Activated CD4-positive, CD25-positive, alpha-beta regulatory T cell (primary cell): ENCODE measurements around the gene DIO1.
"Not testable (repeated sequence)": the region's sequence is repeated elsewhere in the genome, so short reads cannot be mapped to it uniquely, and the experiment has no call there.

Source experiments
- DNase-seq, 4 experiments: peaks; one replicate each; lab custom pipeline; 2025; lab: John Stamatoyannopoulos, UW

DIO1 gene

DNA sequence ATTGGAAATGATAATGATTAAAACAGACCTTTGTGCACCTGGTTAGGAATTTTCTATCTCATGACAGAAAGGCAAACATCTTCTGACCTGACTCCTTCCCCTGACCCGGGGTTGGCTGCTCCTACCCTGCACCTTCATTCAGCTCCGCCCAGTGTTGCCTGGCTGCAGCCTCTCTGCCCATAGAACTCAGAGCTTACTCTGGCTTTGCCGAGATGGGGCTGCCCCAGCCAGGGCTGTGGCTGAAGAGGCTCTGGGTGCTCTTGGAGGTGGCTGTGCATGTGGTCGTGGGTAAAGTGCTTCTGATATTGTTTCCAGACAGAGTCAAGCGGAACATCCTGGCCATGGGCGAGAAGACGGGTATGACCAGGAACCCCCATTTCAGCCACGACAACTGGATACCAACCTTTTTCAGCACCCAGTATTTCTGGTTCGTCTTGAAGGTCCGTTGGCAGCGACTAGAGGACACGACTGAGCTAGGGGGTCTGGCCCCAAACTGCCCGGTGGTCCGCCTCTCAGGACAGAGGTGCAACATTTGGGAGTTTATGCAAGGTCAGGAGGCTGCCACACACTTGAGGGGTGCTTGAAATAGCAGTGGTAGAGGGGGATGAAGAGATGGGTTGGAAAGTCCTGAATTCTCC is at the start of gene DIO1:
DIO1 (plus strand) TSS at position 189 of the 638 bp plus-strand sequence; CDS start at position 213, 24 bp downstream.
- DNase-seq = no peak

DNA sequence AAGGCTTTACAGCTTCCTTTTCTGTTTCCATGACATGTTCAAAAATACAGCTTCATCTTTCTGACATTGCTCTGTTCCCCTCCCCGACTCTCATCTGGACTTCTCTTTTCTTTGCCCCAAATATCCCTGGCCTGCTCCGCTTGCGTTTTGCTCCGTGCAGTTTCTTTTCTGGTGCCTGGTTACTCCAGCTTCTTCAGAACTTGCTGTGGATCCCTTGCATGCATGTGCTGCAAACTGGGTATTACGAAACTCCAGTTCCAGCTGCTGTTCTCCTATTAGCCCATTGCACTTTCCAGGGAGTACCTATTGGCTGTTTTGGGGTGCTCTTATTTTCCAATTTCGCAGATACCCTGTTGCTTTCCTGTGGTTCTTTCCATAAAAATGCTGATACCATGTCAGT is 46.0 kb upstream of the DIO1 start:
- DNase-seq = no peak

- no peak for DNase-seq
These were observed 43.8 kb upstream of the DIO1 start for GRCh38 chr1:53850082-53850673.

- no peak for DNase-seq
These were observed 42.3 kb upstream of the DIO1 start for GRCh38 chr1:53851571-53852285.

- DNase-seq = peak in 2 of 4 experiments; percentile 8 to 16
These were observed 33.0 kb upstream of the DIO1 start for GRCh38 chr1:53860967-53861411.

DNA sequence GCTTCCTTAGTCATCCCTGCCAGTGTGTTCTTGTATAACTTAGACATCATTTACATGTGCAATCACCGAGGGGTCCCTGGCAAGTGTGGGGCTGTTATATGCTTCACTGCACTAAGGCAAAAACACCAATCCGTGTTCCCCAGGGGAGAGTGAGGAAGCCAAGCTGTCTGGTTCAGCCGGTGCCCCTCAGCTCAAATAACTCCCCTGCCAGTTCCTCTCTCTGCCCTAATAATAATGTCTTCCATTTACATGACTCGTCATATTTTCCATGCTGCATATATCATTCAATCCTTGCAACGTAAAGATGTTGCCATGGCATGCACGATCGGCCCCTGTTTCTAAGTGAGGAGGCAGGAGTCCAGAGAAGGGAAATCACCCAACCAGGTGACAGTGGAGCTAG is 31.5 kb upstream of the DIO1 start:
- DNase-seq = no peak

GRCh38 chr1:53868565-53868964 is 25.4 kb upstream of the DIO1 start:
- DNase-seq = no peak

DNA sequence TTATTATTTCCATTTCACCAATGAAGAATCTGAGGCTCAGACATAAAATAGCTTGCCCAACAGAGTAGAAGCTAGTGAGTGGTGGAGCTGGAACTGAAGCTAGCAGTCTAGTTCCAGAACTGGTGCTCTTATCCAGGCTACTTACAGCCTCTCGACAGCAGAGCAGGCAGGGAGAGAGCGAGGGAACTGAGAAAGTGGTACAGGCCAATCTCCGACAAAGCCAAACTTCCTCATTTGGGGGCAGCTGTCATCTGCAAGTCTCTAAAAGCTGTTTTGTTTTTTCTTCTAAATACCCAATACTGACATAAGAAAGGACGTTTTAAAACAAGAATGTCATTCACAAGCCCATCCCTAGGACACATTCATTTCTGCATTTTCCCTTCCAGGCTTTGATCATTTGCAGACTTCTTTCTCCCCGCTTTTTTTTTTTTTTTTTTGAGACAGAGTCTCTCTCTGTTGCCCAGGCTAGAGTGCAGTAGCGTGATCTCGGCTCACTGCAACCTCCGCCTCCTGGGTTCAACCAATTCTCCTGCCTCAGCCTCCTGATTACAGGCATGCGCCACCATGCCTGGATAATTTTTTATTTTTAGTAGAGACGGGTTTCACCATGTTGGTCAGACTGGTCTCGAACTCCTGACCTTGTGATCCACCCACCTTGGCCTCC is 24.4 kb upstream of the DIO1 start:
- no peak for DNase-seq

DNA sequence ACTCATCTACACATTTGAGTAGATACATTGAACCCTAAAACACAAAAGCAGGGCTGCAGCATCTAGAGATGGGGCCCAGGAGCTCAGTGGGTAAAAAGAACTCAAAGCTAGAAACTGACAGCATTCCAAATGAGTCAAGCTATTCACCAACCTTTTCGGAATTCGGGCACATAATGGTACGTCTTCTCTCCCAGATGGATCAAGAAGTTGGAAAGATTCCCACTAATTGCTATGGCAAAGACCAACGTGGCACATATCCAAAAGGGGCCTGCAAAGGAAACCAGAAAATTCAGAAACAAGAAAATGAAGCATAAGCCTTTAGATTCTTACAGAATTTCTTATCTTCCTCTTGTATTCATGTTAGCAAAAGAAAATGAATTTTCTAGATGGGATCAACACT is 22.8 kb upstream of the DIO1 start:
- no peak for DNase-seq

DNA sequence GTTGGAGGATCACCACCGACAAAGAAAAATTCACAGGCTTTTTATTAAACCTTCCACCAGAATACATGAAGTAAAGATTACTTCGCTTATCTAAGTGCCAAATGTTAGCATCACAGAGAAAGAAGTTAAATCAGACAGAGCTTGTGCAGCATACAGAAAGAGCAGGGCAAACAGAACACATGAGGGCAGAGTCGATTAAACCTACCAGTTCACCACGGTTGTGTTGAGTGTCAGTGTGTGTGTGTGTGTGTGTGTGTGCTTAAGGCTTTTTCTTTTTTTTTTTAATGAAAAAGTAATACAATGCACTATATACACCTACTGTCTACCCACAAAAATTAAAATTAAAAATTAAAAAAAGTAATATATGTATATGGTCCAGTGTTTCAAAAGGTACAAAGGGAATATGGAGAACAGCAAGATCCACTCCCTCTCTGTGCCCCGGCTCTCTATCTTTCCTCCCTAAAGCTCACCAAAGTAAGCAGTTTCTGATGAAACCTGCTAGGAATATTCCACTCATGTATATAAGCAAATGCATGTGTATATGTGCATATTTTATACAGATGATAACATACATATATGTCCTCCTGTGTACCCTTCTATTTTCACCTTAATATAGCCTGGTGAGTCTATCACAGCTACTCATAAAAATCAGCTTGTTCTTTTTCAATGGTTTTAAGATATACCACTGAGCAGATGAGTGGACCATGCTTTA is 22.1 kb upstream of the DIO1 start:
- no peak for DNase-seq

GRCh38 chr1:53875150-53875549 is 18.8 kb upstream of the DIO1 start:
- not testable (repeated sequence) for DNase-seq

DNA sequence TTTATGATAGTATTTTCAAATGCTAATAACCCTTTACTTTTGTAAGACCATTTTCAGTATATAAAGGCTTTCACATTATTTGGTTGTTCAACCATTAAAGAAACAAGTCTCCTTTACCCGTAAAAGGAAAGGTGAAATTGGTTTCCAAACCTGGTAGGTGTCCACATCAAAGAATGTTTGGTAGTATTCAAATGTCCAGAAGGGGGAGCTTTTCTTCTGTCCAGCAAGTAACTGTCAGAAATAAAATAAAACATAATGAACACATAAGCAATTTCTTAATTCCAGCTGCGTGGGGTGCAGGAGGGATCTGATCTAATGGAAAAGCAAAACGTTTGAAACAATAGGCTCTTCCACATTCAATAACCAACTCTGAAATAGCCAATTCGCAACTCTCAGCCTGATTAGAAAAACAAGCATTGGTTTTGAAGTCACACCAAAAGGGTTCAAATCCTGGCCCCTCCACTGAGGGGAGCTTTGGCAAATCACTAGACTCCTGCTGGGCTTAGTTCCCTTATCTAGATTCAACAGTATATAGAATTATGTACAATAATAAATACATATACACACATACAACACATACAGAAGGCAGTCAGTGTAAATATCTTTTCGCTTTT is 15.4 kb upstream of the DIO1 start:
- DNase-seq = no peak

DNA sequence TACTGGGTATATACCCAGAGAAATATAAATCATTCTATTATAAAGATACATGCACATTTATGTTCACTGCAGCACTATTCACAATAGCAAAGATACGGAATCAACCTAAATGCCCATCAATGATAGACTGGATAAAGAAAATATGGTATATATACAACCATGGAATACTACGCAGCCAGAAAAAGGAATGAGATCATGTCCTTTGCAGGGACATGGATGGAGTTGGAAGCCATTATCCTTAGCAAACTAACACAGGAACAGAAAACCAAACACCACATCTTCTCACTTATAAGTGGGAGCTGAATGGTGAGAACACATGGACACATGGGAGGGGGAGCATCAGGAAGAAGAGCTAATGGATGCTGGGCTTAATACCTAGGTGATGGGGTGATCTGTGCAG is 12.1 kb upstream of the DIO1 start:
- DNase-seq = not testable (repeated sequence)

GRCh38 chr1:53883600-53883999 is 10.4 kb upstream of the DIO1 start:
- not testable (repeated sequence) for DNase-seq

GRCh38 chr1:53888681-53889080 is 5.3 kb upstream of the DIO1 start:
- DNase-seq = no peak

DNA sequence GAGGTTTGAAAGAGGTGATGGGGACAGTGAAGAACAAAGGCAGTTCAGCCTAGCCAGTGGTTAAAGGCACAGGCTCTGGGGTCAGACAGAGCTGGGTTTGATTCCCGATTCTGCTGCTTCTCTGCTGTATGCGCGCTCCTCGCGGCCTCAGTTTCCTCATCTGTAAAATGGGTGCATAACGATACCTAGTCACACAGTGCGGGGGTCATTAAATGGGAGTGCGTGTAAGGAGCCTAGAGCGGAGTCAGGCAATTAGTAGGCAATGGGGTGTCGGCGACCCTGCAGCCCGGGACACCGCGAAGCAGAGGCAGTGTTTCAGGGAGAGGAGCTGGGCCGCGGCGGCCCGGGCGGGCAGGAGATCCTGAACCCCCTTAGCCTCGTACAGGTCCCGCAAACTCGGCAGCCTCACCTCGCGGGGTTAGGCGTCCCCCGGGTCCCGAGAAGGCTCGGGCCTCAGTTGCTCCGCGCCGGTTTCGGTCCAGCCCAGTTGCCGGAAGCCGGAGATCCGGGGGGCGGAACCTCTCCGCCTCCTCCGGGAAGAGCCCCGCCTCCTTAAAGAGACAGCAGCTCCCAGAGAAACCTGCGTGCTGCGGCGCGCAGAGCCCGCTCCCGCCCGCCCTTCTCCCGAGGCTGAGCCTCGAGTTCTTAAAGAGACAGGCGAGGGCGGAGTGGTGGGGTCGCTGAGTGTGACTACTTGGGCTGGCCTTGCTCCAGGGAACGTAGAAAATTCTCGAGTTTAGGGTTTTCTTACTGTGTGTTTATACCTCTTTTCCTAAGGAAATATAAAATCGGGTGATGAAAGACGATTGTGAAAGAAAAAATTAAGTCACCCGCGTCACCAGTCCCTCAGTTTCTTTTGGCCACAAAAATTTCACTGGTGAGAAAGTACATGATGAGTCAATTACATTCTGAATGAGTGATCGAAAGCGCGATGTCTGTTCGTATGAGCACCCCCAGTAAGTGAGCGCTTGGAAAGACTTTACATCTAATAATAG is 4.4 kb upstream of the DIO1 start, which contains the start of gene YIPF1:
YIPF1 (minus strand) TSS at position 494 of the 995 bp plus-strand sequence. CDS start 860 bp downstream, outside the sequence.
- DNase-seq = peak; percentile 61 to 79 (median 70)

GRCh38 chr1:53890522-53890941 is 3.5 kb upstream of the DIO1 start:
- DNase-seq = no peak

DNA sequence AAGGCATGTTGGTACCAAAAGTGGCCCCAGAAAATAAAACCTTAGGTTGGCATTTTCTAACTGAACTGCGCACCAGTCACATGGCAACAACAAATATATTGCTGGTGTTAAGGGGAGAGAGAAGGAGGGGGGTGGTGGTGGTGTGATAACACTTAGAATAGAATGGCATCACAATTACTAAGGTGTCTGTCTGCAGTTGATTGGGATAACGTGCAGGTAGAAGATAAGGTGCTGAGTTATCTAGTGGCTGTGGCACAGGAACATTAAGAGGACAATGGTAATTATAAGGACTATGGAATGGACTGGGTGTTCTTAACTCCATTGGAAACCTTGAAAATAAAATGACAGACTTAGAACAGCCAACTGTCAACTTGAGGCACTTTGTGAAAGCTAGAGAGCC is 3.0 kb upstream of the DIO1 start:
- DNase-seq = no peak

GRCh38 chr1:53891678-53892077 is 2.3 kb upstream of the DIO1 start:
- no peak for DNase-seq

DNA sequence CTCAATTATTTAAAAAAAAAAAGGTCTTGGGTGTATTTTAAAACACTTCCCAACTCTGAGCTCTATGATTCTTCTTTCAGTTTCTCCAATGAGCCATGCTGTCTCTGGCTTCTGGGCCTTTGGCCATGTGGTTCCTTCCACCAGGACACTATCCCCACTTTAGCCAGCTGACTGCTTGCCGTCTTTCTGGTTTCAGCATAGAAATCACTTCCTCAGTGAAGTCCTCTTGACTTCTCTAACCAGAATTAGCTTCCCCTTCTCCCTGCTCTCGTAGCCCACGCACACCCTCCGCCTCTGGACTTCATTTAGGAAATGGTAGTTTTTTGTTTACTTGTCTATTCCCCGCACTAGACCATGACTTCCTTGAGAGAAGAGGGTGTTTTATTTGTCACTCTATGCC is 1.1 kb upstream of the DIO1 start:
- DNase-seq = no peak
